Right forelimb (tissue), 1 donor: ENCODE data around the gene SLC25A48.

ENCODE experiments used
- DNase-seq: peaks from one replicate; pipeline ENCODE4 v3.0.0-alpha.2; 2018

Gene SLC25A48

DNA sequence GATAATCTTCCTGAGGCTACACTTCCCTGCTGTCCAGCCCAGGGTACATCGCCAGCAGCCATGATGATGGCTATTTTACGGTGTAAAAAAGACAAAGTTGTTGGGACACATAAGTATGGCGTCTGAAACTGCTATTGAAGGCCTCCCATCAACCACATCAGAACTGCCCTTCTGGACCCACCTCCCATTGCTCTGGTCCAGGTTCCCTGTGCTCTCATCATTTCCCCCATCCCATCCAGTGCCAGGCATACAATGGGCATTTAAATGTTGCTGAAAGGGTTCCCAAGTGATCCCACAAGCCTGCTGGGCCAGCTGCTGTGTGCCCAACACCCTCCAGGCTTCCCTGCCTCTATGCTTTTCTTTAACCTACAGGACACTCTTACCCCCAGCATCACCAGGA, 50.6 kb downstream of the SLC25A48 start:
- DNase-seq: no peak

DNA sequence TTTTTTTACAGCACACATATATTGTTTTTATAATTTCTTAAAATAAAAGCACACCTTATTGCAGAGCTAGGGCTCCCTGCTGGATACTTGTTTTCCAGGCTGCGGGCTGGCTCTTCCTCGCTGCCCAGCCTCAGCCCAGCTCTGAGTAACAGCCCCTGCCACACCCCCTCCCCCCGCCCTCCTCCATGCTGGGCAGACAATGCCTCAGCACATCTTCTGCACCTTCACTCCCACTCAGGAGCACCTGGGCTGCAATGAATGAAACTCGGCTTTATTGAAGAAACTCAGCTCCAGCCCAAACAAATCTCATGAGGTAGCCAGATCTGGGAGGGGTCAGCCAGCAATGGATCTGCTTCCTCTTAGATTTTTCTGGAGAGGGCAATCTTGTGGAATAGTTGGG, 51.7 kb downstream of the SLC25A48 start:
- DNase-seq: no peak

DNA sequence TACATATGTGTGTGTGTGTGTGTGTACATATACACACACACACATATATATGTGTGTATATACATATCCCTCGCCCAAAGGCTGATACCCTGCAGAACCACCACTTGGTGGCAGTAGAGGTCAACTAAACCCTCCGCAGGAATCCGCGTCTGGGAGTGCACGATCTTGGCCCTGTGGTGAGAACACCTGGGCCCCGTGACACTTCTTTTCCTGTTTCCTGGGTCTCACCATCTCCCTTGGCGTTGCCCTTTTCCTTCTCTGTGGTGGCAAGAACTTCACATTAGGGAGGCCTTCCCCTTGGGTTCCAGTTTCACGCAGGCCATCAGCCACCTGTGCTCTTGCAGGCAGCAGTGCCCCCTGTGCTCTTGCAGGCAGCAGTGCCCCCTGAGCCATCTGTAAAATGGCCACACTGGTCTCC, 53.0 kb downstream of the SLC25A48 start:
- peak; percentile 71 for DNase-seq

DNA sequence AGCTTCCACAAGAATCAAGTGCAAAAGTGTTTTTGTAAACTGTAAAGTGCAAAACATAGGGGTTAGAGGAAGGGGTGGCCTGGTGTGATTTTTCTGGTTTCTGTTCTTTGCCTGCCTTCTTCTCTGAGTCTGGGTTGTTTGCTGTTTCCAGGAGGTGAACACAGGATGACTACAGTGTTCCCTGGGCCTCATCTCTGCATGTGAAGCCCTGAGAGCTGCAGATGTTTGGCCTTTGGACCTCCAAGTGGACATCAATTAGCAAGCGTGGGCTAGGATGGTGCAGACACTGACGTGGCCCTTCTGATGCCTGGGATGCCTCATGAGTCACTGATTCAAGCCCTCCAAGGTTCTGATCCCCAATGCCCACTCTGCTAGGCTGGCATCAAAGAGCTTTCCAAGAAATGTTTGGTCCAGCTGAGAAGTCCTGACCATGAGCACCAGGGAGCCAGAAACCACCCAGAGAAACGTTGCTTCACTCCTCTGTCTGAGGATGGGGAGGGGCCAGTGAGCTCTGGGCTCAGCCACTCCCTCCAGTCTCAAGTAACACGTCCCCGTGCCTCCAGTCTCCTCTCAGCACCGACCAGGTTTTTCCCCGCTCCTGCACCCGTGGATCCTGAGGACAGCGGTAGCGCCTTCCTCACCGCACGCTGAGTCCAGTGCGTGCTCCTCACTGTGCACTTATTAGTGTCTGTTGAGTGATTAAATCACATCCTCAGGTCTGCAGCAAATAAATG, 53.6 kb downstream of the SLC25A48 start:
- no peak for DNase-seq

DNA sequence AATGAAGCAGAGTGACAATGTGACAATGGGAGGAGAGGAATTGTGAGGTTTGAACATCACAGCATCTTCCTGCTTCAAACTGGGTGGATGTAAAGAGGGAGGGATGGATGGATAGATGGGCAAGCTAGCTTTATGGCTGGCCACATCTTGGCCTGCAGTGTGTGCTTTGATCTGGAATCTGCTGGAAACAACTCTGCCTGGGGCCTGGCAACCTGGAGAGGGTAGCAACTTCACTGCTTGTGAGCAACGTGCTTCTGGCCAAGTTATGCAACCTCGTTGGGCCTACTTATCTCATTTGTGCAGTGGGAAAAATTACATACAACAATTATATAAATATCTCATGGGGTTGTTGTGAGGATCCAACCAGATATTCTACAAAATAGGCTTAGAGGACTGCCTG, 55.8 kb downstream of the SLC25A48 start:
- DNase-seq: no peak

DNA sequence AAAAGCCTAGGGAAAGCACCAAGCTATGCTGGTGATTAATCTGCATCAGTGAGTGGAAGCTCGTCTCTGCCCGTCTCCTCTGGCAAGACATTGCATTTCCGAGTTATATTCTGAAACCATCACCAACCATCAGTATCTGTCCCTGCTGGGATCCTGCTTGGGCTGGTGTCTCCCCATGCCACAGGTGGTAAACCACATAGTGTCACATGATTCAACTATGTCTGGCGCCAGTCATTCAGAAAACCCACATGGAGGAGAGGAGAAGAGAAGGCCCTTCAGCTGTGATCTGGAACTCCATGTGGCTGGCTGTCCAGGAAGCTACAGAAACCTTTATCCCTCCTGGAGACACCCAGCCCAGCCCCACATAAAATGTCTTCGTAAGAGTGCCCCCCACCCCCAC, 56.4 kb downstream of the SLC25A48 start:
- DNase-seq: no peak

DNA sequence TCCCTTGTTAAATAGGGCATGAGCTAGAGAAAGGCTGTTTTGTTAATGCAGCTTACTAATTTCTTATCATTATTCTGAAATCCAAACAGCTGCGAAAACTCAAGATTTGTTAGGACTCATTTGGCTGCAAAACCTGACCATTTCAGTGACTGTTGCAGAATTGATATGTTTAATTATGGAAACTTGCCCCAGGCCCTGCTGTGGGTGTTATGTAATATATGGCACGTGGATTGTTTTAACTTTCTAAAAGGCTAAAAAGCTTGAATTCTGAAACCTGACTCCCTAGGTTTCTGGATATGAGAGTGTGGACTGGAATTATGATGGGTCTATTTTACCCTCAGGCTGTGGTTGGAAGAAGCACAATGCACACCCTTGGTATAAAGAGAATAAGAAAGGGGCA, 56.8 kb downstream of the SLC25A48 start:
- no peak for DNase-seq

DNA sequence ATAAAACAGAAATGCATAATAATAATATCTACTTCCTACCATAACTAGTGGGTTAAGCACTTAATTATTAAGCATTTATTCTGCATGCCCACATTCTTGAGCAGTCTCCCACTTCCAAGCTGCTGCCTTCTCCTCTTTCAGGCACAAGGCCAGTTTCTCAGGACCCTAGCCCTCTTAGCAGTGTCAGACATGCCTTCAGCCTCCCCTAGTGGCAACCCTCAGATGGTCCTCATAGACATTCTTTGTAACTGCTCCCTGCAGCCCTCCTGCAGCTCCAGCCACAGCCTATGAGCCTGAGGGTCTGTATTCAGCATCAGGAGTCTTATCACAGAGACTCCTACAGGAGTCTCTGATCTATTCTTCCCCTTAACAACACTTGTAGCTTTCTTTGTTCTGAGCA, 57.3 kb downstream of the SLC25A48 start:
- no peak for DNase-seq

DNA sequence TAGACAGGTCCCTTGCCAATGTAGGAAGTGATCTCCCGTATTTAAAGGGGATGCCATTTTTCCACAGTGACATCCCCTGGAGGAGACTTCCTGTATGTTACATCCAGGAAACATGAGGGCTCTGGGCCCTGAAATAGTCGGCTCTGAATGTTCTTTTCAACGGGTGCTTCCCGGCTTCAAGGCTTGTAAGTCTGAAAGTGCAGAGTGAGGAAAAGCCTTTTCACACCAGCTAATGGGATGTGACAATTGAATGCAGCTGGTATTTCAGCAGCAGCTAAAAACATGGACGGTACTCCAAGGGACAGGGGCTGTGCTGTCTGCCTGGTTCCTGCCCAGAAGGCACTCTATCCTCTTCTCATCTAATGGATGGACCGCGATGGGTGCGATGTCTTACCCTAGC, 59.8 kb downstream of the SLC25A48 start:
- no peak for DNase-seq

DNA sequence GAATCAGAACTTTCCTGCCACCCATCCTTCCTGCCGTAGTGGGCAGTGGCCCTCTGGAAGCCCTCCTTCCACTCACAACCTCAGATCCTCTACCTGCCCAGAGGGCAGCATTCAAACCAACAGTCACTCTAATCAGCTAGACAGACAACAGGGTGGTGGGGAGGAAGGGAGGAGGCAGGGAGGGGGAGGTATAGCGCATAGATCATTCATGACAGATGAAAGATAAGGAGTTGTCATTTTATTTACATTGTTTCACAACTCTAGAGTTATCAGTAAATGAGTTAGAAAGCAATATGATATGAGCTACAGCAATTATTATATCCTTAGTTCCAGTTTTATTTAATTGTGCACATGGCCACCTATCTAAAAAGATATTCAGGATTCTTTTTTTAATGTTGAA, 60.3 kb downstream of the SLC25A48 start:
- DNase-seq: no peak

DNA sequence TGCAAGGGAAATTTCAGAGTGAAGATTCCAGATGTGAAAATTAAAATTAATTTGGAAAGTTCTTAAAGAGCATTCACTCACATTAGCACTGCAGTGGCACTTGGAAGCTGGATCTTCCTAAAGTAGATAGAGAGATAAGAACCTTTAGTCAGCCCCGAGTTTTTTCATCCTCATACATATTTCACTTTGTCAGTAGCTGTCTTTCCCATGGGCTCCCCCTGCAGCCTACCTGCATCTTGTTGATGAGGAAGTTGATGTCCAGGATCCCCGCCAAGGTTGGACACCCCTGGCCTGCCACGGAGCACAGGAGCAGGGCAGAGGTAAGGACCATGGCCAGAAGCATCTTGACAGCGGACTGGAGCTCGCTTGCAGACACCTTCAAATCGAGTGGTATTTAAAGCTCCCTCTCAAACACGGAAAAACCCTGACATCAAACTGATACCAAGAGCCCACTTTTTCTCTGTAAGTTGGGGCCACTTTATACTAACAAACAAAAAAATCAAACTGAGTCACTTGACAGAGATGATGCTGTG, 61.1 kb downstream of the SLC25A48 start, which contains the start of gene IL9:
TSS of gene IL9 (minus strand) at position 368 of the 533 bp plus-strand sequence. CDS start at position 343, 25 bp downstream.
- DNase-seq: no peak

DNA sequence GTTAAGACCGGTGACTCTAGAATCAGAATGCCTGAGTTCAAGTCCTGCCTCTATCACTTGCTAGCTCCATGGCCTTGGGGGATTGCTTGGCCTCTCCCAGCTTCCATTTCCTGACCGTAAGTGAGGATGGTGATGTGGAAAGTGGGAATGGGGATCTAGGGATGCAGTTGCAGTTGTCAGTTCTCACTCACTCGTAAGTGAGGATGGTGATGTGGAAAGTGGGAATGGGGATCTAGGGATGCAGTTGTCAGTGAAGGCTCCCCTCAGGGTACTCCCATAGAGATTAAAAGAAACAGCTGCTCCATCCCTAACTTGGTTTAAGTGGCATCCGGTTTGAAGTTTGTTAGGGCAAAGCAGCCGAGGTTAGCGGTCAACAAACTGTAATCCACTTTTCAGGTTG, 64.2 kb downstream of the SLC25A48 start:
- DNase-seq: no peak

DNA sequence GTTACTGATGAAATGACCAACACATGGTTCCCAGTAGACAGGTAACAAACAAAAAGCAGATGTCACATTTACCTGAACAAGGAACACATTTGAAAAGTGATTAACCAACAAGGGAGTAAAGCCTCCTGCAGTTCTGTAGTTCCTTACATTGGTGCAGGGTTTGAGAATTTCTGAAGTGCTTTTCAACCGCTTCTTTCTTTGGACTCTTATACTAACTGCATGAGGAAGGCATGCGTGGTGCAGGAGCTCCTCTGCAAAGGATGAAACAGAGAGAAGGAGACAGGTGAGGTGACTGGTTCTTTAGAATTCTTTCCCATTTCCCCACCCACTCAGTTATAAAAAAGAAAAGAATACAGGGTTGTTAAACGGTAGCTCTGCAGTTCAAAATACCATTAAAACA, 65.8 kb downstream of the SLC25A48 start:
- DNase-seq: no peak

DNA sequence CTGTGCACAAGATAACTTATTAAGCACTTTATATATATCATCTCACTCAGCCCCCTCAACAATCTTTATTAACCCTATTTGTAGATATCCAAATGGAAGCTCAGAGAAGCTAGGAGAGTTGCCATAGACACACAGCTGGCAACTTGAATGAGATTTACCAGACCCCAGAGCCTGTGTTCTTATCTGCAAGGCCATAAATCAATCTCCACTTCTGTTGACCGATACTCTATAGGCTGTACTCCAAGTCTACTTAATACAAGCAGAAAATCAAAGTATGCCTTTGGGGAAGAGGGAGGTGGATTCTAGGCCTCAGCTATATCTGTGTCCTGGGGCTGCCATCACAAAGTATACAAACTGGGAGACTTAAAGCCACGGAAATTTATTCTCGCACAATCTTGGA, 67.2 kb downstream of the SLC25A48 start:
- no peak for DNase-seq

DNA sequence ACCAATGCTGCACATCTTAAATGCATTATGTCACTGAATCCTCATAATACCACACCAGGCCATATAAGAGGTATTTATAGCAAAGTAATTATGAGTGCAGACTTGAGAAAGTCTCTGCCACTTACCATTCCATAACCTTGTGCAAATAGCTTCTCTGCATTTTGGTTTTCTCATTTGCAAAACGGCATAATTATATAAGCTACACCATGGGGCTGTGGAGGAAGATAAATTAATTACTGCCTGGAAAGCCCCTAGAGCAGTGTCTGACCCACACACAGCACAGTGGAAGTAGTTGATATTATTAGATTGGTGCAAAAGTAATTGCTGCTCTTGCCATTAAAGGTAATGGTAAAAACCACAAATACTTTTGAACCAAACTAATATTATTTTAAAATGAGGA, 70.7 kb downstream of the SLC25A48 start:
- no peak for DNase-seq

DNA sequence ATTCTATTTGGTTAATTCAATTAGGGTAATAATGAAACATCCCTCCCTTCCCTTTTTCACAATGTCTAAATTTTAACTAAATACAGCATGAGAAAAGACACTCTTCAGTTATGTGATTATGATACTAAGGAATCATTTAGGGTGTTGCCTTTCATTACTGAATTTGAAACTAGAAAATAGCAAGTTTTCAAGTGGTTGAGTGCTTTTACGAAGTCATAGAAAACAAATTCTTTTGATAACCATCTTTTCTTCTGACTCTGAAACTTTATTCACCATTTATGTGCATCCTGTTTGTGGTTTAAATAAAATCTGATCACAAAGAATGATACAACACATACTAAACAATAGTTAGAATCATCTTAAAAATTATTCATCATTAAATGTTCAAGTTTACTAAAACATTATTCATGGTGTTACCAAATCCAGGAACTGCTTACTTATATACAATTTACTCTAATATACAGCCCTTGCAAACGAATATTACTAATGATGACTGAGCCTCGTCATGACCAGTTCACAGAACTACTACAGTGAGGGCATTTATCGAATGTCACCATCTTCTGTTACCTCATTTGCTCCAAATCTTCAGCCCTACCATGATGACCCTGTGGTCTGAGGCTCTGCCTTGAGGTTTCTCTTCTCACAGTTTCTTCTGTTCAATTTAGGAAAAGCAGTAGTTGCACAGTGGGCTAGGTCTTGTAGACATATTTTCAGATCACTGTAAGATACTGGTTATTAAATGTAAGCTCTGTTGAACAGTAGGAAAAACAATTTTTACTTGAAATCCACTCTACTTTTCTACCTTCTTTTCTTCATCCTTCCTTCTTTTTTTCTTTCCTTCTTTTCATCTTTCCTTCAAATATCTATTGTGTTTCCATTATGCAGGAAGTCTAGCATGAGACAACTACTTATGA, 79.5 kb downstream of the SLC25A48 start:
- no peak for DNase-seq

DNA sequence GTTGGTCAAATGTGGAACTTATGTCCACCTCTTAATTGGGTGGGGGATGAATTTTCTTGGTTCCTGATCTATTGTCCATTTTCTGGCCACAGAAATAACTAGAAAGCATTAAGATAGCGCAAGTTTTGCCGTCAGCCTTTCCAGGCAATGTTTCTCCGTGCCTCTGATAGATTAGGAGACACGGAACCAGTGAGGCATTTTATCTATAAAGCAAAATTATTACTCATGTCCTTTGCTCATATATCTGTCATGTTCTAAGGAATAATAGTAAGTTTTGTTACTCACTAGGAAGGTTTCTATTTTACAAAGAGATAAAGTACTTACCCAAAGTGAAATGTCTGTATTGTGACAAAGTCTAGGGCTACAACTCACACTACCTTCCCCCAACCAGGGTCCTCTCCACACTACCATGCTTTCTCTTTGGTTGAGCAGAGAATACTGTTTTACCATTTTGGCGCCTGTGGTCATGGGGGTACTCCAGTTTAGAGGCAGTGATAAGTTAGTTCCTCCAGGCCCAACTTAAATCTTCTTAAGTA, 81.1 kb downstream of the SLC25A48 start:
- DNase-seq: no peak

DNA sequence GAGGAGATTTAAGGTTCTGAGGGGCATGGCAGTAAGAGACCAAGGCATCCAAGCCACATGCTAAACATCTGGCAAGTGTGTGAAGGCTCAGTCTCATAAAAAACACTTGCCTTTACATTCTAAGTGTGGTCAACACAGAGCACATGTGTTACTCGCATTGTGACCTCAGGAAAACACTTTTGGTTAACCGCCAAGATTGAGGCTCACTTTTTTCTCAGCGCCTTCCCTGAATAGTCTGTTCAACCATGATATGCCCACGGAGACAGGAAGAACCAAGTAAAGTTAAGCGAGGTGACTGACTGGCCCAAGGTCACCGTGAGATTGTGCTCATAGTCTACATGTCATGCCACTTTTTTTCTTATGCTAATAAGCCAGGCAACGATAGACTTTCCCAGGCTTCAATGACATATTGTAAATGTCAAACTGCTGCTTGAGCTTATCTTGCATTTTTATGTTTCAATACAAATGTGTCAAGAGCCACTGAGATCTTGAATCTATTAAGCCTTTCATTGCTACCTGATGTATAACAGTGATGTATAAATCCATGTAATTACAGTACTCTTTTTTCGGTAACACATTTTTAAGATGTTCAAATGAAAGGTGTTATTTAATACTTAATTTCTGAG, 82.3 kb downstream of the SLC25A48 start:
- no peak for DNase-seq

DNA sequence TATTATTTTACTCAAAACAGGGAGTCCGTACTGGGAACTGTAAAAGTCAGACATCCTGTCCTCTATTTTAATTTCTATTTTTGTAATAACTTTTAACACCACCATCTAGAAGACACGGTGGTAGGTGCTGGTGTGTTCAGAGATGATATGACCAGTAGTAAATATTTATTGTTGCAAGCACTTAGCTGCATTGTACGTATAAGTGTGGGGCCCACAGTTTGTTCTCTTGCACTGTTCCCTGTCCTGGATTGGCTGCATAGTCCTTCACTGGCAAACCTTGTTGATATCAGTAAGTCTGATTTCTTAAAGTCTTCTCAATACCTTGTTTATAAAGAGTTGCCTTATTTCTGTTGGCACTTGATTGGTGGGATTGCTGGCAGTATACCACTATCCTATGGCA, 85.7 kb downstream of the SLC25A48 start:
- DNase-seq: no peak

DNA sequence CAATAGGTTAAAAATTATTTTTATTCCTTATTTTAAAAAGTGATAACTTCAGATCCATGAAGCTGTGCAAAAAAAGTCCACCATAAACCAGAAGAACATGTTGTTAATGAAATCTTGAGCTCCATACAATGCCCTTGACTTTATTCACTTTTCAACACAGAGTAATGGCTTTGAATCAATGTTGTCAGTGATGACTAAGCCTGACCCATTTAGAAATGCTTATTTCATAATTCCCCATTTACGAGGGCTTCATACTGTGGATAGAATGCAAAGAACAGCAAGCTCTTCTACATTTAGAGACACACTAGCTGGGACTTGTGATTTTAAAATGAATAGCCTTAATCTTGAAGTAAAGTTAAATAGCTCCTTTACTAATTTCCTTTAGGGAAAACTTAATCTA, 86.9 kb downstream of the SLC25A48 start:
- DNase-seq: no peak

DNA sequence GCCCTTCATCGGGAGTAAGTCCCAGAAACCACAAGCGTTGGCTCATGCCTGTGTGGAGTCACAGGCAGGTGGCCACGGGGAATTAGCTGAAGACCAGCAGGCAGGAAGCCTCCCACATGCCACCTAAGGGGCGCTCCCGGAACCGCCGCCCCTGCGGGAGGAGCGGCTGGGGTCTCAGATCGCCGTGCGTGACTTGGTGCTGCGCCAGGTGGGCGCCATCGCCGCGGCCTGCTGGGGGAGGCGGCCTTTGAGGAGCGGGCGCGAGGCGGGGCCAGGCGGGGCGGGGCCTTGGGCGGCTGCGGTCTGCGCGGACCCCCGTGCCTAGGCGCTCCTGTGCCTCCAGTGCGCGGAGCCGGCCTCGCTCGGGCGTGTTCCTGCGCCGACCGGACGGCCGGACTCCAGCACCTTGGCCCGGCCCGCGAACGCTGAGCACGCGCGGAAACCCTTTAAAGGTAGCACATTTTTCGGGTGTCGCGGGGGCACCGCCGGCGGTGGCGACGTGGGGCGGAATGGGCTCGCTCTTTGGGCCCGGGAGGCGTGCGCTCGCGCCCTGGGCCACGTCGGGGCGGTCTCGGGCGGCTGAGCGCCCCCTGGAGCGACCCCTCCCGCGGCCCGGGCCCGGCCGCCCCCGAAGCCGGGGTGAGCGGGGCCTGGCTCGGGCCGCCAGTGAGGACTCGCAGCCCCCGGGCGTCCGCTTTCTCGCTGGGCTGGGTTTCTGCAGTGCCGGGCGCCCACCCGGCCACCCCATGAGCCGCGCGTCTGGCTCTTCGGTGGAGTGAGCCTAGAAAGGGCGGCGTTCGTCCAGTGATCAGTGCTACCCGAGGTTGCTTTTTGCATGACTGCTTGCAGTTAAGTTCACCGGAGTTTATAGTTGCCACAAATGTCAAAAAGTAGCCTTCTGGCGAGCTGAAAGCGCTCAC, 95.8 kb downstream of the SLC25A48 start:
- no peak for DNase-seq

DNA sequence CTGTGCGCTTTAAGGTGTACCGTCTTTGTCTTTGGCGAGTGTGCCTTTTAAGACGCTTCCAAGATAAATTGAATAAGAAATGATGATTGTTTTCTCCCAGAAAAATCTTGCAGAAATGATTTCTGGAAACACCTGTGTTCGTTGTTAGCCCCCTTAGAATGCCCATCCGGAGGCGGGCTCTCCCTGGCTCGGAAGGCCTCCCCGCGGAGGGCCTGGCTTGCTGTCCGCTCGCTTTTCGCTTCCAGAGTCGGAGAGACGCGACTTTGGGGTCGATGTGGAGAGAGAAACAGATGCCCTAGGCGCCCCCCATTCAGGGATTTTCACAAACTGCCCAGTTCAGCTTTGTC, 96.5 kb downstream of the SLC25A48 start:
- DNase-seq: no peak
